ENCODE results near the gene FAM13B. TPM values are rescaled to one million over a fixed set of nuclear protein-coding genes. Genes with fewer than 3 reads are reported as not detected.
A peak's percentile ranks its signal among the peaks of the same experiment; 100 is the strongest.

Gene FAM13B
- total and polyA plus RNA-seq, 11 donors, result 6.8 to 42.0 (median 25.3) TPM

DNA sequence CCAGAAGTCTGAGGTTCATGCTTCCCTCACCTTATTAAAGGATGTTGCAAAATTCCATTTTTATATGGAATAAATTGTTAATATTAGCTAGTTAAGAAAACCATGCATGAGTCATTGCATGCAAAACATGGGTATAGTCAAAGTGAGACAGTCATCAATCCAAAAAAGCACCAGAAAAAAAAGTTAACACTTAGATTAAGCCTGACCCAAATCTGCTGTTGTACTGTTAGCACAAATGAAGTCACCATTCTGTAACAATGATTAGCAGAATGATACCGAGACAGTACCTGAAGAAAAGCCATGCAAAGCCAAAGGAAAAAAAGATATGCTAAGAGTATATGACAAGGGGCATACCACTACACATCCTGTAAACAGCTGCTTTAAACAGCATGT is 94.1 kb downstream of the FAM13B start:
- 85 to 96% (median 86%) methylated on average over 1 of the region's 1 CpG for WGBS, 4 donors
- Histone ChIP-seq H3K27me3 (no peaks in the 10 kb centered on the region), H3K27ac (no peak overlapping the region), H3K9me3 (no peaks in the 10 kb centered on the region), H3K4me3 (no peak overlapping the region), H3K36me3 (peaks cover 0 to 75% (median 69%) of the 10 kb centered on the region in 9 donors), H3K4me1 (peaks cover 0 to 15% (median 2%) of the 10 kb centered on the region in 12 donors)
- no peak for TF ChIP-seq POLR2A (IDR thresholded peaks at IDR 0.05)
- TF ChIP-seq, protein P1, sequence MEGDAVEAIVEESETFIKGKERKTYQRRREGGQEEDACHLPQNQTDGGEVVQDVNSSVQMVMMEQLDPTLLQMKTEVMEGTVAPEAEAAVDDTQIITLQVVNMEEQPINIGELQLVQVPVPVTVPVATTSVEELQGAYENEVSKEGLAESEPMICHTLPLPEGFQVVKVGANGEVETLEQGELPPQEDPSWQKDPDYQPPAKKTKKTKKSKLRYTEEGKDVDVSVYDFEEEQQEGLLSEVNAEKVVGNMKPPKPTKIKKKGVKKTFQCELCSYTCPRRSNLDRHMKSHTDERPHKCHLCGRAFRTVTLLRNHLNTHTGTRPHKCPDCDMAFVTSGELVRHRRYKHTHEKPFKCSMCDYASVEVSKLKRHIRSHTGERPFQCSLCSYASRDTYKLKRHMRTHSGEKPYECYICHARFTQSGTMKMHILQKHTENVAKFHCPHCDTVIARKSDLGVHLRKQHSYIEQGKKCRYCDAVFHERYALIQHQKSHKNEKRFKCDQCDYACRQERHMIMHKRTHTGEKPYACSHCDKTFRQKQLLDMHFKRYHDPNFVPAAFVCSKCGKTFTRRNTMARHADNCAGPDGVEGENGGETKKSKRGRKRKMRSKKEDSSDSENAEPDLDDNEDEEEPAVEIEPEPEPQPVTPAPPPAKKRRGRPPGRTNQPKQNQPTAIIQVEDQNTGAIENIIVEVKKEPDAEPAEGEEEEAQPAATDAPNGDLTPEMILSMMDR (IDR thresholded peaks at IDR 0.05), result no peak
- ATAC-seq, result no peak
- no peak for DNase-seq
- intact Hi-C loops (cut with DNase I), result no loop called here

DNA sequence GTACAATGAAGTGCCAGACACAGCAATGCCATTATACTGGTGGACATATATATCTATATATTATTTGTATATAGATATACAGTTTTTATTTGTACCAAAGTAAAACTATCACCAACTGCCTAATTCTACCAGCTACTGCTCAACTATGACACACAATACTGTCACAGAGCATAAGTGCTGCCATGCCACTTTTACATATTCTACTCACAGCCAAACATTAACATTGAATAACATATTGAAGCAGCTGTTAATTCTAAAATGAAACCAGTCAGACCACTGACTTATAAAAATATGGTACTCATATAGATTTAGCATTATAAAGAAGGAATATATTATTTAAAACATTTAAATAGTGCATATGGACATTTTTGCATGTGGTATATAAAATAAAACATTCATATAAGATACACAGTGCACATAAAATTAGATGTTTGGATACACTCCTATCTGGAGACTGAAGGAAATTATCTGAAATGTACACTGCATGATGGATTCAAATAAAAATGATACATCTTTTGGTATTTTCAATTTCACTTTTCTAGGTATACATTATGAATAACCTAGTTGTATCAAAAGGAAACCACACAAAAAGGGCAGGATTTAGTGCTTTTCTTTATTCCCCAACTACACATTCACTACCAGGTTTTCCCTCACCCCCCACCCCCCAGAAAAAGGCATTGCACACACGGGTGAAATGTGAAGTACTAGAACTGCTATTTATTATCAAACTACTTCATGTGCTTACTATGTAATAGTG is 94.7 kb downstream of the FAM13B start:
- 40 to 75% (median 48%) methylated on average over 1 of the region's 1 CpG for WGBS, 4 donors
- TF ChIP-seq, protein P1 (IDR thresholded peaks at IDR 0.05), result no peak
- no peak for TF ChIP-seq POLR2A (IDR thresholded peaks at IDR 0.05)
- Histone ChIP-seq H3K36me3 (peaks cover 0 to 69% (median 63%) of the 10 kb centered on the region in 9 donors), H3K4me3 (no peak overlapping the region), H3K27ac (no peak overlapping the region), H3K27me3 (no peaks in the 10 kb centered on the region), H3K4me1 (peaks cover 0 to 20% (median 8%) of the 10 kb centered on the region in 12 donors), H3K9me3 (no peaks in the 10 kb centered on the region)
- intact Hi-C loops (cut with DNase I), result no loop called here
- ATAC-seq (no peak), DNase-seq (no peak)

DNA sequence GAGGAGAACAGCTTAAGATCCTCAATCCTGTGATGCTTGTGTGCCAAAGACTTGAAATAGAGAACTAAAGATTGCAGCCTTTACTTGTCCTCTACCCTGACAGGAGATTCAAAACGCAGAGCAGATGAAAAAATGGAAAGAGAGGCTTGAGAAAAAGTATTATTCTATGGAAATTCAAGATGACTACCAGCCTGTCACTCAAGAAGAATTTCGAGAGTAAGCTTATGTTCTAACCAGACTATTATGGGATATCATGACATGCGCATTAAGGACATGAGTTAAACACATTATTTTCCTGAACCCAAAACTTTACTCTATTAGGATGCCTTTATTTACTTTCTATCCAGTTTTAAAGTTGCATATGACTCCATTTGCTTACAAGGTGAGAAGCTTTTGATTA is 97.2 kb downstream of the FAM13B start:
- intact Hi-C loops (cut with DNase I), result no loop called here
- Histone ChIP-seq H3K4me1 (peaks cover 0 to 25% (median 11%) of the 10 kb centered on the region in 12 donors), H3K9me3 (no peaks in the 10 kb centered on the region), H3K27ac (peak overlapping the region in 4 of 12 donors; percentile 15 to 44 (median 28)), H3K4me3 (no peak overlapping the region), H3K36me3 (peaks cover 0 to 44% (median 38%) of the 10 kb centered on the region in 9 donors), H3K27me3 (no peaks in the 10 kb centered on the region)
- no peak for DNase-seq
- ATAC-seq, result no peak
- 77 to 86% (median 82%) methylated on average over 3 of the region's 3 CpGs for WGBS, 4 donors
- TF ChIP-seq, protein P1 (IDR thresholded peaks at IDR 0.05), result no peak
- no peak for TF ChIP-seq POLR2A (IDR thresholded peaks at IDR 0.05)

DNA sequence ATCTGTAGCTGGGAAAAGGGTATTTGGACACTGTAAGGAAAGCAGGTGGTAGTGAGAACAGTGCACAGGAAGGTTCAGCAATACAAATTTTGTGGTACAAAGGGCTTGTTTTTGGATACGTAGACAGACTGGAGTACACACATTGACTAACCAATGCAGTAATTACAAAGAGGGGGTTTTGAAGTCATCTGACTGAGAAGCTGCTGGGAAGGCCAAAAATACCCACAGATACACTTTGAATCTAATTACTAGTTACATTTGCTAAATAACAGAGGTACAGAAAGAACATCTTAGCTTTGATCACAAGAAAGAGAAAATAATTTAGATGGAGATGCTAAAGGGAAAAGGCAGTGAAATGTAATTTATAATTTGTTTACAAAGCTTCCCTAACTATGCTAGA is 97.7 kb downstream of the FAM13B start:
- DNase-seq (no peak), ATAC-seq (no peak)
- 44 to 88% (median 65%) methylated on average over 1 of the region's 1 CpG for WGBS, 4 donors
- peaks cover 0 to 25% (median 11%) of the 10 kb centered on the region in 12 donors for H3K4me1 ChIP-seq
- peak overlapping the region in 4 of 12 donors; percentile 15 to 44 (median 28) for H3K27ac ChIP-seq
- intact Hi-C loops (cut with DNase I), result no loop called here
- TF ChIP-seq, protein P1 (IDR thresholded peaks at IDR 0.05), result no peak
- no peak for TF ChIP-seq POLR2A (IDR thresholded peaks at IDR 0.05)
- H3K27me3 ChIP-seq, result no peaks in the 10 kb centered on the region
- H3K36me3 ChIP-seq, result peaks cover 0 to 39% (median 33%) of the 10 kb centered on the region in 9 donors
- no peak overlapping the region for H3K4me3 ChIP-seq
- H3K9me3 ChIP-seq, result no peaks in the 10 kb centered on the region
